Limb (tissue), 2 donors: ENCODE measurements around the gene LBHD2.

Source experiments
- DNase-seq, 2 donors: peaks; one replicate each; pipeline ENCODE4 v3.0.0-alpha.2; 2016; ENCODE audit errors: extremely low spot score in 2 of 2

Gene LBHD2

DNA sequence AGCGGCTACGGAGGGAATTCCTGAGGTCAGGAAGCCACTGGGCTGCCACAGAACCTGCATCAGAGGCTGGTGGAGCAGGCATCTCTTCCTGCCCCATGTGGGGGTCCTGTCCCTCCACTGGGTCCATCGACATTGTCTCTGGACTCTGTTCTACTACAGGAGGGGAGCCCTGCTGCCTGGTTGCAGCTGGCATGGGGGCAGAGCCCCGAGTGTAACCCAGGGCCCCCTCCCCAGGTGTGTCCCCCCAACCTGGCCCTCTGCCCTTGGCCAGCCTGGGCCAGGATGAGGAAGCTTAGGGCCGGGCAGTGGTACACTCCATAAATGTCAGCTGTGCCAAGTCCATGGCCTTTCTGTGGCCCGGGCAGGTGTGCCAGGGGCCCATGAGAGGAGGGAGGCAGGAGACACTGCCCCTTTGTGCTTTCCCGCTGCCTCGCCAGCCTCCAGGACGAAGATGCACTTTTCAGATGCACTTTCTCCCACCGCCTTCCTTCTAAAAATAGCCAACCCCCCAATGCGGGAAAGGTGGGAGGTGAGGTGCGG lies 6.5 kb downstream of the LBHD2 start:
- no peak for DNase-seq

DNA sequence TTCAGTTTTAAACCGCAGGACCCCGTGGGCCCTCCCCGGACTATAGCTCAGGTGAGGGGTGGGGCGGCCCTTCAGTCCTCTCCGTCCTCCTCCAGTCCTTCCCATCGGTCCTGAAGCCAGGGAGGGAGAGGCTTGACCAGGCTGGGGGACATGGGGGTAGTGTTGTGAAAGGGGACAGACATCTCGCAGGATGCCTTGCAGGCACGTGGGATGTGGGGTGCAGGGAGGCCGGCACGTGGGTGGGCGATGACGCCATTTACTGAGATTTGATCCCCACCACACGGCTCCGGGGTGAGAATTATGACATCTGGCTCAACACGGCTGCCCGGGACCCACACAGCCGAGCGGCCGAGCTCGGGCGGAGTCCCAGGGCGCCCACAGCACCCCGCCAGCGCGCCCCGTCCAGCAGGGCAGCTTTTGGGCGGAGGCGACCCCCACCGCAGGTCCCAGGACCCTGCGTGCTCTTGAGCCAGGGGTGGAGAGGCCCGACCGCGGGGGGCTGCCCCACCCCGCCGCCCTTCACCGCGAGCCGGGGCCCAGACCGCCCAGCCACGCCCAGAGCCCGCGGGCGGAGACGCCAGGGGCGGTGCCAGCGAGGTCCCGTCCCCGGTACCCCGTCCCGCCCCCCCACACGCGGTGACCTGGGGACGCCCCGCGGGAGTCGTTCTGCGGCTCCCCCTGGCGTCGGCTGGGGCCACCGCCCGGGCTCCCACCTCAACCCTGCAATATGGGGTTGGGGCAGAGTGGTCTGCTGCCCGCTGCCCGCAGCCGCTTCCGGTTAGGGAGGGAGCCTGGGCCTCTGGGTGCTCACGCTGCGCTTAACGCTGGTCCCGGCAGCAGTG lies 7.3 kb downstream of the LBHD2 start:
- DNase-seq = peak in 1 of 2 donors; percentile 65

DNA sequence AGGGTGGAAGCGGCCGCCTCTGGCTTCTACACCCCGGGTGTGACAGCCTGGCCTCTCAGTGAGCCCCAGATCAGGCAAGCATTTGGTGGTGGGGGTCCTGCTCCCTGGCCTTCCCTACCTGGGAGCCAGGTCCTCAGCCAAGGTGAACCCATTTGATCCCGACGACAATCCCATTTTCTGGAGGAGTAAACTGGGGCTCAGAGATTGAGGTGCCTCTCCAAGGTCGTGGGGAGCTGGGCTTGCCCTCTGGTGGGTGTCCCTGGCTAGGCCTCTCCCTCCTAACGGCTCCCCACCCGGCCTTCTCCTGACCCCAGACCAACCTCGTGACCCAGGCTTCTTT lies 7.8 kb downstream of the LBHD2 start:
- no peak for DNase-seq

DNA sequence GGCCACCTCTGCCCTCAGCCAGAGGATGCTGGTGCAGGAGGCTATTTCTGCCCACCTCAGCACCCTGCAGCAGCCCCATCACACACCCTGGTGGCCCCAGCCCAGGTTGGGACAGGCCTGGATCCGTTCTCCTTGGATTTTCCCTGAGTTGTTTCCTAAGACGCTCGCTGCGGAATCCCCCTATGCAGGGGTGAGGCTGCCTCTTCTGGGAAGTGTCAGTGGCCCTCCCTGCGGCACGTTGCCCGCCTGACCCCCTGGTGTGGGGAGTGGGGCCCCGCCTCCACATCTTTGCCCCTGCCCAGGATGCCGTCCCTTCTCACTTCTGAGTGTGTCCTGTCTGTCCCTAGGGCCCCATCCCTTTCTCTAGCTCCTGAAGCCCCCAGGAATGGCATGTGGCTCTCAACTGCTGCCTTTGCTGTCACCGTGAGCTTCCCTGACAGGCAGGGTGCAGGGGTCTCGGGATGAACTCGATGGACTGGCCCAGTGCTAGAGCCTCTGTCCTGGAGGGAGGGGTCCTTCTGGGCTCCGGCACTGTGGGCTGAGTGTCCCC lies 9.9 kb downstream of the LBHD2 start:
- no peak for DNase-seq

DNA sequence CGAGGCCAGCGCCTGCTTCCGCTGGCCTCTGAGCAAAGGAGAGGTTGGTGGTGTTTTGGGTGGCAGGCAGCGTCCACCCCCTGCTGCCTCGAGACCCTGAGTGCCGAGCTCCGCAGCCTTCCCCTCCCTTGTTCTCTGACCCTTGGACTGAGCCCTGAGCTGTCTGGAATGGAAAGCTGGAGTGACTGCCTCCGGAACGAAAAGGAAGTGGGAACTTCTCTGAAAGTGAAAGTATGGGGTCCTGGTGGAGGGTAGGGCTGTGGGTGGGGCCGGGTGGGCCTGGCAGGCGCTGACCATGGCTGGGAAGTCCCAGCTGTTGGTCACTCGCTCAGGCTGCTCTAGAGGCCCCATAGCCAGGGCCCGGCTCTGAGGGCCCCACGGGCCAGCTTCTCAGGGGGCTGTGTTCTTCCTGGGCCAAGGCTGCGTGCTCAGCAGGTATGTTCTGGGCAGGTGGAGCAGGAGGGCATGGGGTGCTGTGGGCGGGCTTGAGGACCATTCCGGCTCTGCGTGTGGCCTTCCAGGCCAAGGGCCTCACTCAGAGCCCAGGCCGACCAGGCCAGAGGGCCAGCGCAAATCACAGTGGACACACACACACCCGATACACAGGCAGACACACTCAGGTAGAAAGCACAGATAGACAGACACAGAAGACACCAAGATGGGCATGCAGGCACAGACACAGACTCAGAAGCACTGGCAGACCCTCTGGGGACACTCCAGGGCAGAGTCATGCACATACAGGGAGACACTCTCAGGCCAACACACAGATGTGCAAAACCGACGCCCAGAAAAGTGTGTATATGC lies 10.6 kb downstream of the LBHD2 start, which contains the start of gene EXOC3L4:
Gene EXOC3L4 (plus strand): TSS at position 320 of the 804 bp plus-strand sequence. CDS start 5,495 bp downstream, outside the sequence.
- no peak for DNase-seq

DNA sequence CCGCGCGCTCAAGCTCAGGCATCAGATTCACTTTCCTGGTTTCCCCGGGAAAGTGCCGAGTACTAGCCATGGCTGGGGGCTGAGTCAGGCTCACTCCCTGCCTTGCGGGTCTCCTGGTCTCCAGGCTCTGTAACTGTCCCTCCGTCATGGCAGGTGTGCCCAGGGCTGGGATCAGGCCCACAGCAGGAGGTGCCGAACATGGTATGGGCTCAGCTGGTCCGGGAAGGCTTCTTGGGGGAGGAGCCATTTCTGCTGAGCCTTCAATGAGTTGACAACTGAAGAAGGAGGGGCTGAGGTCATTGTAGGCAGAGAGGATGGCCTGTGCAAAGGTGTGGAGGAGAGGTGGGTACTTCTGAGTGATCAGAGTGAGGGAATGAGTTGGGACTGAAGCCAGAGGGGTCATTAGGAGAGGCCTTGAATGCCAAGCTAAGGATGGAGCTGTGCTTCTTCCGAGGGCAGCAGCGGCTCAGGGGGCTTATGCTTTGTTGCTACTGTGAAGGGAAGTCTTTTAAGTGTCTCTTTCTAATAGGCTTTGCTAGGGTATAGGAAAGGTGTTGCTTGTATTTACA lies 11.3 kb downstream of the LBHD2 start:
- DNase-seq = no peak

DNA sequence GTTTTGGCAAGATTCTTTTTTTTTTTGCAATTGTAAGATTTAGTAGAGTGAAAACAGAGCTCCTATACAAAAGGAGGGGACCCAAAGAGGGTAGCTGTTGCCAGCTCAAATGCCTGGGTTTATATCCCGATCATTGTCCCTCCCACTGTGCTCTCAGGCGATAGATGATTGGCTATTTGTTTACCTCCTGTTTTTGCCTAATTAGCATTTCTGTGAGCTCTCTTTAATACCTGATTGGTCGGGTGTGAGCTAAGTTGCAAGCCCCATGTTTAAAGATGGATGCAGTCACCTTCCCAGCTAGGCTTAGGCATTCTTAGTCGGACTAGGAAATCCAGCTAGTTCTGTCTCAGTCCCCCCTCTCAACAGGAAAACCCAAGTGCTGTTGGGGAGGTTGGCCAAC lies 12.4 kb downstream of the LBHD2 start:
- DNase-seq = no peak

DNA sequence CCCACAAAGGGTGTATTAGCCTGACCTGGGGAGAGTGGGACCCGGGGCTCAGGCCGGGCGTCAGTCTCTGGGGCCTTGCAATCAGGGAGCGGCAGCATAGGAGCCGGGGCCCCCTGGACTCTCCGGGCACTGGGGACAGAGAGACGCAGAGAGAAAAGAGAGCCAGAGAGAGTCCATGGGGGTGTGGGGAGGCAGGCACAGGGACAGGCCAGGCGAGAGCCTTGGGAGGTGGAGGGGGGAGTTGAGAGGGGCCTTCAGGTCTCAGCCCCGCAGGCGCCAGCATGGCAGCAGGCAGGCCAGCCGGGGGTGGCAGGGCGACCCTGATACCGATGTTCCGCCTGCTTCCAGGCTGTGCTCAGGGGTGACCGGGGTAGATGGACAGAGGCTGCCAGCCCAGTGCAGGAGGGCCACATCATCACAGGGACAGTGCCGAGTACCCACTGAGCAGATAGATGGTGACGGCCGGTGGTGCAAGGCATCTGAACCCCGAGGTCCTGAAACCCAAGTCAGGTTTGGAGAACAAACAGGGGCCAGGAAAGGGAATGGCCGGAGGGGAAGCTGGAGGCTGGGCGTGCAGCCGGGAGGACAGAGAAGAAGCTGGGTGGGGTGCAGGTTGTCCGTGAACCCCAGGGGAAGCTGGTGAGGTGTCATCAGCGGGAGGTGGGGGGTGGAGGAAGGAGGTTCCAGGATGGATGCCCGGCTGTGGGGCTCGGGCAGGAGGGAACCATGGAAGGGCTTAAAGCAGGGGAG lies 13.4 kb downstream of the LBHD2 start:
- DNase-seq = no peak

DNA sequence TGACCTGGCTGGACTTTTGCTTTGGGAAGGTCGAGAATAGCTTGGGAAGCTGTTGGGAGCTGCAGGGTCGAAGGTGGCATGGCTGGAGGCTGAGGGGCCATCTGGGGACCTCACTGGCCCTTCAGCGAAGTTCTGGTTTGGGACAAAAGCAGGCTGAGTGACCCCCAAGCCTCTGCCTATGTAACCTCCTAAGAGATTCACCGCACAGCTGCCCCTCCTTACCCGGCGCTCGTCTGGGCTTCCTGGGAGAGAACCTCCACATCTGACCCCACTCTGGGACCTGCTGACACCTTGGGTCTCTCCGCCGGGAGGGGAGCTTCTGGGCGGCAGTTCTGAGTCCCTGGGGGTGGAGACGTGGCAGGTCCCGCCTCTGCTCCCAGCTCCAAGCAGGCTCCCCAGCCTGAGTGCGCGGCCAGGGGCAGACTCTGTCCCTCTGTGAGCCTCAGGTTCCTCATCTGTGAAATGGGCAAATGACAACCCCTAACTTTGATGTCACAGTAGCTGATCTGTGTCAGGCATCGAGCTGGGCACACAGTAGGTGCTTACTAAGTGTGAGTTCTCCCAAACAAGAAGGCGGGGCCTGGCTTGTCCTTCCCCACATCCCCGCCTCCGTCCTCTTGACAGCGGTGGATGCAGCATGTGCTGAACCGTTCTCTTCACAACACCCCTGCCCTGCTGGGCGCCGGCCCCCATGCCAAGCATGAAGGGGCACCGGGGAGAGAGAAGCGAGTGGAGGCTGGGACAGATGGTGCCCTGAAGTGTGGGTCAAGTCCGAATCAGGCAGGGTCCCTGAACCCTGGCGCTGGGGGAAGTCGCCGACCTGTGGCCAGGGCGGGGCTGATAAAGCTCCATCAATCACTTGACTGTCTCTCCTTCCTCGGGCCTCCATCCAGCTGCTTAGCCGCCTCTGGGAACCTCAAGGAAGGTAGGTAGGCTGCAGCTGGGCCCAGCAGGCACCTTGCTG lies 14.3 kb downstream of the LBHD2 start:
- no peak for DNase-seq

DNA sequence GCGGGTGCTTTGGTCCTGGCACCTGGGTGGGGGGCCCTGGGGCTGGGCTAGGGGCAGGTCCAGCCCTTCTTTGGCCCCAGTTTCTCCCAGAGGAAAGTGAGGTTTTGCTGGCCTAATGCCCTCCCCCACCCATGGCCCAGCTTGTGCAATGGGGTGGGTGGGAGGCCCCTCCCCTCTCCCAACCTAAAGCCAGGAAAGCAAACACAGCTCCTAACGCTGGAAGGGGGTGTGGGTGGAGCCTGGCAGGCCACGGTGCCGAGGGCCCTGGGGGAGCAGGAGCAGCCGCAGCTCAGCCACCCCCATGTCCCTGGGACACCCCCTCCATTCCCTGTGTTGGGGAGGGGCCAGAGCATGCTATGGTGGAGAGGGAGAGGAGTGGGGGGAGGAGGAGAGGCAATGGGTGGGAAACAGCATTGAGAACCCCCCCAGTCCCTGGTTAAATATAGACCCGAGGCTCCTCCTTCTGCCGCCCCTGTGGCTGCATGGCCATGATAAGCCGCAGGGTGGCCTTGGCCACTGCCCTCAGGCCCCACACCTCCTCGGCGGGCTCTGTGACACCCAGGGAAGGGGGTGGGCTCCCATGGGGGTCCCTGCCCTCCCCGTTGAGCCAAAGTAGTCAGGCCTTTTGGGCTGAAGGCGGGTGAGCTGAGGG lies 15.2 kb downstream of the LBHD2 start:
- no peak for DNase-seq

DNA sequence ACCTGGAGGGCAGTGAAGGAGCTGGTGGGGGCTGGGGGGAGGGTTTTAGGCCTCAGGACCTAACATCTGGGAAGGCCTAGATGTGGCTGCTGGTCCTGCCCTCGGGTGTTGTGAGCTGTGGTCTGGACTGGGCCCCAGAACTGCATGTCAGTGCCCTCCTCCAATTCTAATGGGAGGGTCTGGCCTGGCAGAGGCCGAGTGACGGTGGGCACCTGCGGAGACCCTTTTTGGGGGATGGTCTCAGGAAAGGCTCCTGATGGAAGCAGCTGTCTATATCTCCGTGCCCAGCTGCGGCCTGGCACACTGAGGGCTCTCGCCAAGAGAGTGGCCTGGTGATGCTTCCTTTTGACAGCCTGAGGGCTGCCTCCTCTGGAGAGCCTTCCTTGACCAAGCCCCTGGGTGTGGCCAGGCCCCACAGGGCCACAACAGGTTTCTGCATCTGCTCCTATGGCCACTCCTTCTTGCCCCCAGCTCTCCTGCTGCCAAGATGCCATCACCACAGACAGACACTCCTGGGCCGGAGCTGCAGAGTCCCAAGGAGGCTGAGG lies 15.8 kb downstream of the LBHD2 start:
- no peak for DNase-seq

DNA sequence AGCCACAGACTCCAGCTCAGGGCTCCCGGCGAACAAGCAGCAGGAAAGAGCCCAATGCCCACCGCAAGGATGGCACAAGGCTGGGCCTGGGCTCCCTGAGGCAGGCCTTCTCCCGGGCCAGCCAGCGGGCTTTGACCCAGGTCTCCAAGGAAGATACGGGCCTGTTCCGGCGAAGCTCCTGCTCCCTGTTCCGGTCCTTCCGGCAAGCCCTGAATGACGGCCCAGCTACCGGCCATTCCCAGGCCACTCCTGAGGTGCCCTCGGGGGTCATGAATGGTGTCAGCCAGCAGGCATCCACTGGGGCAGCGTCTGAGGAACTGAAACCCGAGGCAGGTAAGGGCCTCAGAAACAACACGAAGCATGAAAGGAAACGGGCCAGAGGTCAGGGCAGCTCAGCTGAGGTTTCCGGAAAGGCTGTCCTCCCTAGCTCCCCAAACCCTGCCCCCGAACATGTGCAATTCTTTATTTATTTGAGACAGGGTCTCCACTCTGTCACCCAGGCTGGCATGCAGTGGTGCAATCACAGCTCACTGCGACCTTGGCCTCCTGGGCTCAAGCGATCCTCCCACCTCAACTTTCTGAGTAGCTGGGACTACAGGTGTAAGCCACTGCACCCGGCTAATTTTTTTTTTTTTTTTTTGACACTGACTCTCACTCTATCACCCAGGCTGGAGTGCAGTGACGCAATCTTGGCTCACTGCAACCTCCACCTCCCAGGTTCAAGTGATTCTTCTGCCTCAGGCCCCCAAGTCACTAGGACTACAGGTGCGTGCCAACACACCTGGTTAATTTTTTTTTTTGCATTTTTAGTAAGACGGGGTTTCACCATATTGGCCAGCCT lies 16.5 kb downstream of the LBHD2 start:
- no peak for DNase-seq

DNA sequence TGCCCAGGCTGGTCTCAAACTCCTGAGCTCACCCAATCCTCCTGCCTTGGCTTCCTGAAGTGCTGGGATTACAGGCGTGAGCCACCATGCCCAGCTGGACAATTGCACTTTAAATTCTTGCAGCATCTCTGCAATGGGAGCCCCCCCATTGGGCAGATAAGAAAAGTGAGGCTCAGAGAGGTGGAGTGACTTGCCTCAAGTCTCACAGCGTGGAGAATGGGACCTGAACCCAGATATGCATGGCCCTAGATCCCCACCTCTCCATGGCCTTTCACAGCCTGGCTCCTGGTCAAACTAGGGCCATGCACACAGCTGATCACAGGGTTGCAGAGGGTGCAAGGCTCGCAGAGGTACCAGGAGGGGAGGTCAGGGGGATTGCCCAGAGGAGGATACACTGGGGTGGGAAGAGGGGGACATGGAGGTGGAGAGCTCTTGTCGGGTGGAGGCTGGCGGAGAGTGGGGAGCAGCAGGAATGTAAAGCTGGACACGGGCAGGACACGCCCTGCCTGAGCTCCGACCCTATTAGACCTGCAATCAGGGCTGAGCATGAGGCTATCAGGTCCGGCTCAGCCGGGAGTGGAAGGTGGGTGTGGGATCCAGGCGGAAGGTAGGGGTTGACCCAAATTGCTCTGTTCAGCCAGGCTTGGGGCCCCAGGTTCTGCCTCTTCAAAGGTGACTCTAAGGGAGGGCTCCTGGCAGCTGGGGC lies 17.4 kb downstream of the LBHD2 start:
- no peak for DNase-seq

DNA sequence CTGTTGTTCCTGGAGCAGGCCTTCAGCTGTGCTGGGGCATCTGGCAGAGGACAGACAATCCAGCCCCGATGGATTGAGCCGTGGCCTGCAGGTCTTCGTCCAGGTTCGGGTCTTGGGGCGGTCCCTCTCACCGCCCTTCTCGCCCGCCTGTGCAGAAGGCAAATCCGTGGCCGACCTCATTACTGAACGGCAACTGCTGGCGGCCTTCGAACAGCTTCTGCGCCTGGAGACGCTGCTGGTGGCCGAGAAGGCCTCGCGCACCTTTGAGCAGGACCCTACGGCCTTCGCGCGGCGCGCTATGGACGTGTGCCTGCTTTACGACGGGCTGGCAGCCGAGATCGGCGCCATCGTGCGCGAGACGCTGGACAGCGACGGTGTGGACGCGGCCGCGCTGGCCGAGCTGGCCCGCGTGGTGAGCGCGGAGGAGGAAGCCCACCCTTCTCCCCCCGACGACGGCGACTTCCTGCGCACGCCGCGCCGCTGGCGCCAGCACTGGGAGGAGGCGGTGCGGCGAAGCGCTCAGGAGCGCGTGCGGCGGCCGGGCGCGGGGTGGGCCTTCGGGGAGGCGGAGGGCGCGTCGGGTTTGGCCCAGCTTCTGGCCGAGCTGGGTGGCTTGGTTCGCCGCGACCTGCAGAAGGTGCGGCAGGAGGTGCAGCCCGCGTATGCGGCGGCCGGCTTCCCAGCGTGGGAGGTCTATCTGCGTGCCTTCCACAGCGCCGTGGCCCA lies 18.1 kb downstream of the LBHD2 start:
- DNase-seq = no peak

DNA sequence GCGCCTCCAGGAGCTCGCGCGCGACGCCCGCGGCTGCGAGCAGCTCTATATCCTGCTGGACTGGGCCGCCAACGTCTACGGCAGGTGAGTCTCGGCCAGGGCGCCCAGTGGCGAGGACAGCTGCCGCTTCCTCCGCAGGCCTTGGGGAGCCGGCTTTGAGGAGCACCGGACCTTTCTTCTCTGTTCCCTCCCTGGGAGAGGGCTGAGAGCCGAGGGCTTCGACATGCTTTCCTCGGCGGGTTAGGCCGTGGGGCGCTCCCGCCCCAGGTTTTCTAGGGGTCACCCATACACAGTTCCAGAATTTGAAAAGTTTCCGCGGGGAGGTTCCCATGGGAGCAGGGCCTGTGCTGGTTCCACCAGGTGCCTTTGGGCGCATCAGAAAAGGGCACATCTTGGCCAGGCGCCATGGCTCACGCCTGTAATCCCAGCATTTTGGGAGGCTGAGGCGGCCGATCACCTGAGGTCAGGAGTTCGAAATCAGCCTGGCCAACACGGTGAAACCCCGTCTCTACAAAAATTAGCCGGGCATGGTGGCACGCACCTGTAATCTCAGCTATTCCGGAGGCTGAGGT lies 18.8 kb downstream of the LBHD2 start:
- DNase-seq = no peak
